HG02973 (cell line): ENCODE results near the gene BBX.

Experiments
- ATAC-seq: cut with Tn5 transposase; IDR thresholded peaks from one replicate; pipeline ENCODE4 v1.9.1; 2021; ENCODE audit warnings: moderate library complexity; ENCODE audit not compliant: unreplicated experiment

BBX gene

DNA sequence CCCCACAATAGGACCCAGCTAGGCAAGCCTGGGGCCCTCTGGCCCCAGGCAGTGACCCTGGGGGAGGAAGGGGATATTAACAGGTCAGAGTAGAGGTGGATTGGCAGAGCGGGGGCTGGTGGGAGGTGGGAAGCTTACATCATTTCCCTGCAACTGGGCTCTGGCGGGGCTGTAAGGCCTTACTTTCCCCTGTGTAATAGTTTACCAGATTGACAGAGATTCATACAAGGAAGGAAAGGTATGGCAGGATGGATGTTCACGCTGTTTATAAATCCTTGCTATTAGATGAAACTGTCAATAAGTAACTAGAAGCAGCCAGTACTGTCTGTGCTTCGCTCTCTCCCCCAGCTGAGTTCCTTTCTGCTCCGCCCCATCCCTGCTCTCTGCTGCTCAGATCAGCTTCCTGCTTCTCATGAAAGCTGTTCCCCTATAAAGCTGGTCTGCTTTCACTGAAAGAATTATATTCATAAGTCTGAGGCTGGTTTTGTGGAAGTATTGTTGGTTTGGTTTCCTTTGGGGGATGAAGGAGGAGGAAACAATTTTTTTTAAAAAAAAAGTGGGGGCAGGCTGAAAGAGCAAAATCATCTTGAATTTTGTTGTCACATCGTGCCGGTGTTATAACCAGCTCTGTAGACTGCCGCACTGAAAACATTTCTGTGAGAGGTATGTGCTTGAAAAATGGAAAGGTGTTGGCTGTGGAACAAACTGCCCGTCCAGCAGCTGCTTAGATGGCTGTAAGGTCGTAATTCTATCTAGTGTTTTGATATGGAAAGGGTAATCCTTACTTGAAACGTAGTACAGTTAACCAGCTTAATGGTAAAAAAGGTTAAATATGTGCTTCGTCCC is 76.4 kb downstream of the BBX start:
- ATAC-seq: peak; percentile 91

- ATAC-seq: no peak
Measured at GRCh38 chr3:107599772-107600145, 77.0 kb downstream of the BBX start.

DNA sequence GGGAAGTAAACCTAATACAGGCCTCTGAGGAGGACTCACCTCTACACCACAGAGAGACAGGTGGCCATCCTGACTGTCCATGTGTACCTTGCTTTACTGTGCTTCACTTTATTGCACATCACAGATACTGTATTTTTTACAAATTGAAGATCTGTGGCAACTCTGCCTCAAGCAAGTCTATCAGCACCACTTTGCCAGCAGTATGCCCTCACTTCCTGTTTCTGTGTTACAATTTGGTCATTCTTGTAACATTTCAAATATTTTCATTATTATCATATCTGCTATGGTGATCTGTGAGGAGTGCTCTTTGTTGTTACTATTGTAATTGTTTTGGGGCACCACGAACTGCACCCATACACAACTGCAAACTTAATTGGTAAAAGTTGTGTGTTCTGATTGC is 78.0 kb downstream of the BBX start:
- ATAC-seq: no peak

GRCh38 chr3:107604057-107604822 is 81.5 kb downstream of the BBX start:
- no peak for ATAC-seq

DNA sequence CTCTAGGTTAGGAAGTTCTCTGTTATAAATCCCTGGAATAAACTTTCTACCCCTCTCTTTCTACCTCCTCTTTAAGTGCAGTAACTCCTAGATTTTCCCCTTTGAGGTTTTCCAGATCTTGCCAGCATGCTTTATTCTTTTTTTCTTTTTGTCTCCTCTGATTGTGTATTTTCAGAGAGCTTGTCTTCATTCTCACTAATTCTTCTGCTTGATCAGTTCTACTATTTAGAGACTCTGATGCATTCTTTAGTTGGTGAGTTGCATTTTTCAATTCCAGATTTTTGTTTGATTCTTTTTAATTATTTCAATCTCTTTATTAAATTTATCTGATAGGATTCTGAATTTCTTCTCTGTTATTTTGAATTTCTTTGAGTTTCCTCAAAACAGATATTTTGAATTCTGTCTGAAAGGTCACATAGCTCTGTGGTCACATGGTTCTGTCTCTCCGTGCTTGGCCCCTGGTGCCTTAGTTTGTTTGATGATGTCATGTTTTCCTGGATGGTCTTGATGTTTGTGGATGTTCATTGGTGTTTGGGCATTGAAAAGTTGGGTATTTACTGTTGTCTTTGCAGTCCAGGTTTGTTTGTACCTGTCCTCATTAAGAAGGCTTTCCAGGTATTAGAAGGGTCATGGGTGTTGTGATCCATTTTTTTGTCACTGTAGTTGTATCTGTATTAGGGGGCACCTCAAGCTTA is 89.2 kb downstream of the BBX start:
- no peak for ATAC-seq

DNA sequence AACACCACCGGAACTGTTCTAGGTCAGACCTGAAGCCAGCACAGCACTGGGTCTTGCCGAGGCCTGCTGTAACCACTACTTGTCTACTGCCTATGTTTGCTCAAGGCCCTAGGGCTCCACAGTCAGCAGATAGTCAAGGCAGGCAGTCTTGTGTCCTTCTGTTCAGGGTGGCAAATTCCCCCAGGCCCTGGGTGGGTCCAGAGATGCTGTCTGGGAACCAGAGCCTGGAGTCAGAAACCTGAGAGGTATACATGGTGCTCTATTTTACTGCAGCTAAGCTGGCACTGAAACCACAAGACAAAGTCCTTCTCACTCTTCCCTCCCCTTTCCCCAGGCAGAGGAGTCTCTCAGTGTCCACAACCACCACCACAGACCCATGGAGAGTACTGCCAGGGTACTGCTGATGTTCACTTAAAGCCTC is 89.9 kb downstream of the BBX start:
- ATAC-seq: no peak

DNA sequence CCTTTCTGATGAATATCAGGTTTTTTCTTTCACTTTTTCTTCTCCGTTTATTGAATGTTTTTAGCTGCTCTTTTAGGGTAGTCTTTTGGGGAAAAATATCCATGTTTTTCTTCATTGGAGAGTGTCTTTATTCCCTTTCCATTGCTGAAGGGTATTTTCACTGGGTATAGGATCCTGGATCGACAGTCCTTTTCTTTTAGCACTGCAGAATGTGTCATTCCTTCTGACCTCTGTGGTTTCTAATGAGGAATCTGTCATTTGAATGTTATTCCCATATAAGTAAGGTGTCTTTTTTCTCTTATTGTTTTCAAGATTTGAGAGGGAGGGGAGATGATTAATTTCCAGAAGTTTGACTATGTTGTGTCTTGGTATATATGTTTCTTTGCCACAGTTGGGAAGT is 96.8 kb downstream of the BBX start:
- no peak for ATAC-seq

- ATAC-seq: no peak
Measured at GRCh38 chr3:107620534-107620933, 97.8 kb downstream of the BBX start.

DNA sequence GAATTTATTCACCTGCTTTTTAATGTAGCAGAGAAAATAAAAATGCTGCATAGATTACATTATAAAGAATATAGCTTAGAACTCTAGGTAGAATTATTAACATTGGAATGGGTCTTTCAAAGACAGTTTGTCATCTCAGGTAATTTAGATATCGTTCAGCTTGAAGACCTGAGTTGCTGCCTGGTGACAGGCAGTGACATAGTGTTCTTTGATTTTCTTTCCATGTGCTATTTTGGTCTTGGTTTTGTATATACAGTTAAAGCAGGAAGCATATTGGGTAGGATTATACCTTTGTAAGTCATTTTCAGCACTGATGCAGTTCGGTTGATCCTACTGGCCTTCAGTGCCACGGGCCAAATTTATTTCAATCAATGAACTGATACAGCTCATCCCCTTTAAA is 98.7 kb downstream of the BBX start:
- no peak for ATAC-seq

GRCh38 chr3:107627962-107628542 is 105.3 kb downstream of the BBX start:
- no peak for ATAC-seq

DNA sequence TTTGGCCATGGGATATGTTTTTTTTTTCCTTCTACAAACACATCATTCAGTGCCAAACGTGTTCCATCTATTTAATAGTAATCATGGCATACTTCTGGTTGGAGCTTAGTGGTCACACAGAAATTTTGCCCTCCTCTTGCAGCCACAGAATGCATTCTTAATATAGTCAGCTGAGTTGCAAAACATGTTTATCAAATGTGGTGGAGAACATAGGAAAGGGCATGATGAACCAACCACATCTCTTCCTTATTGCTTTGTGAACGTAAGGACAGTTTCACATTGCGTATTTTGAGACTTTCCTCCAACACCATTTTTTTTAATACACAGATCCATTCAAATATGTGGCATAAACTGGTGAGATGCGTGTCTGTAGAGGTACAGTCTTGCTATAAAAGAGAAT is 106.8 kb downstream of the BBX start:
- no peak for ATAC-seq

DNA sequence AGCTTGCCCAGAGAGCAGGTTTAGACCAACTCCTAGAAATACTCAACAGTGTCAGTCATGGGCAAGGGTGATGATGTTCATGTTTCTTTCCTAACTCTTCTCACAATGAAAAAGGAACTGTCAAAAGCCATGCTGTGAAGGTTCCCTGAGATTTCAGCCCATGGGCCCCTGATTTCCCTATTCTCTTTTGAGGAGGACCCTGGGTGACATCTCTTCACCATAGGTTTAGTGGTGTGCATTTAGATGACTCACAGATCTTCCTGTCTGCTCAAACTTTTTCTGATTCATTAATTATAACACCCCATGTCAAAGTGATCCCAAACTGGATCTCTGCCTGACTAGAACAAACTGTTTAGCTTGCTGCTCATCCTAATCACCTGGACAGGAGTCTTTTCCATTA is 108.0 kb downstream of the BBX start:
- ATAC-seq: no peak

GRCh38 chr3:107632576-107632975 is 109.8 kb downstream of the BBX start:
- ATAC-seq: no peak

- ATAC-seq: peak; percentile 90
Measured at GRCh38 chr3:107633327-107634098, 110.8 kb downstream of the BBX start.

GRCh38 chr3:107634099-107634489 is 111.3 kb downstream of the BBX start:
- ATAC-seq: peak; percentile 36

DNA sequence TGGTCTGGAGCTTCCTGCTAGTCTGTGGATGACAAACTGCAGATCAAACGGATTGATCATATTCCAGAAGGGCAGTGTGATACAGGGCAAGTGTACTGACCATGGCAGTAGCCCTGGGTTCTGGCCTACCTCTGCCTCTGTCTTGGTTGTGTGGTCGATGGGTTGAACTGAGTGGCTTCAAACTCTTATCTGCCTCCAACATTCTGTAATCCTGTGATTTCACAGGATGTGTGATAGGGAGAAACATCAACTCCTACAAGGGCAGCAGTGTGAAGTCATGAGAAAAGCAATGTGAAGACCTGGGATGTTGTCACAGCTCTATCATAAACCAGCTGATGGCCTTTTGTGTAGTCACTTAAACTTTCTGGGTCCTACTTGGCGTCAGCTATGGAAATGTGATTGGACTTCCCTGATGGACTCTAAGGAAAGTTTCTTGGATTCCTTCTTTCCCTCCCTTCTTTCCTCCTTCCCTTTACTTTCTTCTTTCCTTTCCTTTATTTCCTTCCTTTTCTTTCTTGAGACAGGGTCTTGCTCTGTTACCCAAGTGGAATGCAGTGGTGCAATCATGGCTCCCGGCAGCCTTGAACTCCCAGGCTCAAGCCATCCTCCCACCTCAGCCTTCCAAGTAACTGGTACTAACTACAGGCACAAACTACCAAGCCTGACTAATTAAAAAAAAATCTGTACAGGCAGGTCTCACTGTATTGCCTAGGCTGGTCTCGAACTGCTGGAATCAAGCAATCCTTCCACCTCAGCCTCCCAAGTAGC is 114.8 kb downstream of the BBX start:
- ATAC-seq: no peak

DNA sequence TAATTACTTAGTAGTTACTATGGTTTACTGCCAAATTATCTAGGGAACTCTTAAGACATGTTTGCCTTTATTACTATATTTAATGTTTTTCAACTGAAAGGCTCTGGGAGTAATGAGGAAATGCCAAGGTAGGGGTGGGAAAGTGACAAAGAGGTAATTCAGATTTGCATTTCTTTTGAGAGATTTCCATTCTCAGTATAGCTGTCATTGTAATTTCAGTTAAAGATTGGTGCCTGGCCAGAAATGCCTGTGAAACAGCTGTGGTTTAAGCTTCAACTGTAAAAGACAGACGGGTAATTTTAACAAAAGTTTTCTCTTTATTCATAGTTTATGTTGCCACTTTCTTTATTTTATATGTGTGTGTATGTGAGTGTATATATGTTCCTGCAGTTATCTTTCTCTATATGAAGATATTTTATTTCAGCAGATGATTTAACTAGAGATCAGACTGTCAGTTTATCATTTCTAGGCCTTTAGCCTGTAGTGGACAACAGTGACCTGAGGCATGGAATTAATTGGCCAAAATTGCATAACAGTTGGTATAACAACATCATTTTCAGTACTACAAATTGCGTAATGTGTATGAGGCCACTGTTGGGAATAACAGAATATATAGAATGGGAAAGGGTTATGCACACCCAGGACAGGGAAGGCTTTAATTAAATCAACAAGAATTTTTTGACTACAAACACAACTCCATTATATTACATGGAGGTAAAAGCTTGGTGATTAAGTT is 119.0 kb downstream of the BBX start:
- peak; percentile 67 for ATAC-seq

DNA sequence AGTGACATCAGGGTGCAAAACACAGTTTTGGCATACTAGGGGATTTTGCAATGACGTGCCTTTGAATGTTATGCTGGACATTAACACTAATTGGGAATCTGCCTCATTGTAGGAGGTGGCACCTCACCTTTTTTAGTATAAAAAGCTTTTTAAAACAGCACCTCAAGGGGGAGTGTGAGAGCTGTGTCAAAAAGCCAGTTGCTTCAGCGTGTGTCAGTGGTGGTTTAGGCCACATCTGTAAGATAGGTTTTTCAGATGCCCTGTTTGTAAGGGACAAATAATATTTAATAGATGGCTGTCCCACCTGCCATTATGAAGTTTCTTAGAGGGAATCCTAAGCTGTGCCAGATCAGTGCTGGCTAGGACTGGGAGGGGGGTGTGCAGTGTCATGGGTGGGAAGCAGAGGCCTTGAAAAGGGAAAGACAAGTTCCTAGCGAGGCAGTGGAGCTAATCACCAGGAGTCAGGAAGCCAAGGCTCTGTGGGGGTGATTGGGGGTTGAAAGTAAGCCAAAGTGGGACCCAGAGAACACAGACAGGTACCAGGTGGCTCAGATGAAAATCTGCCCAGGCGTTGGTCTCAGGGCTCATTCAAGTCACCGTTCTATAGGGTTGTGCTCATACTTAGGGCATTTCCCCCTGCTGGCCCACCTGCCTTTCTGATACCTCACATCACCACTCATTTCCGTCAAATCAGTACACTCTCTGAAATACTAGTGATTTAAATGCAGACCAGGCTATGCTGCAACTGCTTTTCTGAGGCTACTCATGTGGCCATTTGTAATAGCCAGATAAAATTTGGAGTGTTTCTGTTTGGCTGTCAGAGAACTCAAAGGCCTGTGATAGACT is 120.5 kb downstream of the BBX start:
- no peak for ATAC-seq
